ENCODE data around the gene ZNF529. TPM values are rescaled to one million over a fixed set of nuclear protein-coding genes. Genes with fewer than 3 reads are reported as not detected.

Gene ZNF529
- total RNA-seq, 4 donors from 2014 or later: 4.2 to 14.0 (median 5.8) TPM

- Histone ChIP-seq H3K4me1 (no peaks in the 10 kb centered on the region), H3K27me3 (no peaks in the 10 kb centered on the region), H3K27ac (no peak overlapping the region), H3K4me3 (no peak overlapping the region), H3K9me3 (peaks cover 0 to 95% (median 26%) of the 10 kb centered on the region in 4 donors), H3K36me3 (peaks cover 0 to 68% (median 0%) of the 10 kb centered on the region in 3 donors)
- no peak for DNase-seq
- TF ChIP-seq CTCF (IDR thresholded peaks at IDR 0.05): no peak
- TF ChIP-seq POLR2A (IDR thresholded peaks at IDR 0.05): no peak
Observed at GRCh38 chr19:36564391-36564790, 8.7 kb downstream of the ZNF529 start.

GRCh38 chr19:36547001-36547732 is 25.9 kb downstream of the ZNF529 start:
- H3K27ac ChIP-seq: no peak overlapping the region

GRCh38 chr19:36528921-36529518 is 44.1 kb downstream of the ZNF529 start:
- Histone ChIP-seq H3K27me3 (no peaks in the 10 kb centered on the region), H3K4me3 (peak overlapping the region; percentile 58 to 83 (median 64)), H3K4me1 (peaks cover 0 to 14% (median 0%) of the 10 kb centered on the region in 4 donors), H3K9me3 (peaks cover 0 to 42% (median 4%) of the 10 kb centered on the region in 4 donors), H3K36me3 (peaks cover 0 to 14% (median 0%) of the 10 kb centered on the region in 3 donors), H3K27ac (peak overlapping the region; percentile 84 to 92 (median 86))
- no peak for DNase-seq
- TF ChIP-seq CTCF (IDR thresholded peaks at IDR 0.05) (no peak), POLR2A (IDR thresholded peaks at IDR 0.05) (no peak)

More at GRCh38 chr19:36547001-36547732, 25.9 kb downstream of the ZNF529 start:
- peaks cover 3 to 73% (median 6%) of the 10 kb centered on the region in 3 donors for H3K36me3 ChIP-seq
- TF ChIP-seq POLR2A (IDR thresholded peaks at IDR 0.05): no peak
- no peak for TF ChIP-seq CTCF (IDR thresholded peaks at IDR 0.05)
- H3K27me3 ChIP-seq: no peaks in the 10 kb centered on the region
- no peaks in the 10 kb centered on the region for H3K4me1 ChIP-seq
- H3K4me3 ChIP-seq: no peak overlapping the region
- H3K9me3 ChIP-seq: peaks cover 0 to 99% (median 35%) of the 10 kb centered on the region in 4 donors
- DNase-seq: no peak

GRCh38 chr19:36528194-36528920 is 44.7 kb downstream of the ZNF529 start, which contains the start of gene ZNF260:
ZNF260 (minus strand) TSS chr19:36528271; CDS start chr19:36515238, 13,033 bp downstream.
- H3K4me3 ChIP-seq: peak within 1 kb of the TSS; percentile 58 to 83 (median 64)
- peak within 1 kb of the TSS; percentile 84 to 92 (median 86) for H3K27ac ChIP-seq
- peaks cover 0 to 20% (median 0%) of the 10 kb centered on the region in 3 donors for H3K36me3 ChIP-seq
- TF ChIP-seq POLR2A (IDR thresholded peaks at IDR 0.05): peak; percentile 36 to 43
- TF ChIP-seq CTCF (IDR thresholded peaks at IDR 0.05): peak in 1 of 6 experiments; percentile 13
- peaks cover 0 to 14% (median 0%) of the 10 kb centered on the region in 4 donors for H3K4me1 ChIP-seq
- H3K9me3 ChIP-seq: peaks cover 0 to 42% (median 4%) of the 10 kb centered on the region in 4 donors
- H3K27me3 ChIP-seq: no peaks in the 10 kb centered on the region
- DNase-seq: peak; percentile 94 to 98 (median 95)

- DNase-seq: no peak
- peak overlapping the region; percentile 58 to 83 (median 64) for H3K4me3 ChIP-seq
- H3K27me3 ChIP-seq: no peaks in the 10 kb centered on the region
- peaks cover 0 to 14% (median 0%) of the 10 kb centered on the region in 4 donors for H3K4me1 ChIP-seq
- peak overlapping the region; percentile 84 to 92 (median 86) for H3K27ac ChIP-seq
- peaks cover 0 to 26% (median 0%) of the 10 kb centered on the region in 3 donors for H3K36me3 ChIP-seq
- H3K9me3 ChIP-seq: peaks cover 0 to 41% (median 2%) of the 10 kb centered on the region in 4 donors
- TF ChIP-seq POLR2A (IDR thresholded peaks at IDR 0.05) (no peak), CTCF (IDR thresholded peaks at IDR 0.05) (no peak)
Observed at GRCh38 chr19:36527873-36528193, 45.3 kb downstream of the ZNF529 start.
